AG04449 (cell line): ENCODE results near the gene FRMD7.
A peak's percentile ranks its signal among the peaks of the same experiment; 100 is the strongest.

Experiments
- CTCF ChIA-PET: fragments of 350-600 bp; formaldehyde crosslinking; extraction: SDS; loops from one replicate; lab custom pipeline; 2021; ENCODE audit warnings: antibody characterized with exemption; lab: Yijun Ruan, JAX
- POLR2A ChIA-PET: fragments of 400-600, 350-600 bp; formaldehyde crosslinking; extraction: SDS; loops from one replicate; lab custom pipeline; 2020; ENCODE audit warnings: antibody characterized with exemption, inconsistent platforms; lab: Yijun Ruan, JAX
- DNase-seq: peaks from one replicate; pipeline ENCODE4 v3.0.0-alpha.2; 2010; ENCODE audit warnings: low read depth, low spot score
- H3K4me3 ChIP-seq: 2 replicates; pipeline ENCODE4 v1.5.1; 2011; ENCODE audit warnings: low read depth, mild to moderate bottlenecking, control low read depth, low read length
- TF ChIP-seq, protein P1 (sequence below): IDR thresholded peaks from one replicate; pipeline ENCODE4 v1.5.1; 2011; ENCODE audit warnings: mild to moderate bottlenecking, moderate library complexity, low read length, control low read depth, inconsistent platforms; ENCODE audit not compliant: insufficient read depth; ENCODE audit errors: missing control alignments

FRMD7 gene

DNA sequence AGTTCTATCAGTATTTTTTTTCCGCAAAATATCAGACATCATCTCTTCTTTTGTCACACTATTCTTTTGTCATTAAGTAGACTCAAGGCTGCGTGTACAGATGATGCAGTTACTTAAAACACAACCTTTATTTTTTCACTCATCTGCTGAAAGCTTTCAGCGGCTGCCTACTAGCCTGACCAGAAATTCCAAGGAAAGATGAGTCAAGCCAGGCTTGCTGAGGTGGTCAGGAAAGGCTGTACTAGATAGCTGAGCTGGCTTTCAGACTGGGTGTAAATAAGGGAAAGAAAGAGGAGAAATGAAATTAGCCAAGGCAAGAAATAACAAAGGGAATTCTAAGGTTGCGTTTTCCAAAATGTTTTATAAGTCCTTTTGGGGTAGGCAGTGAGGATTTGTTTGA lies 86.8 kb downstream of the FRMD7 start:
- POLR2A ChIA-PET, result no interaction called here
- peak; percentile 5 for DNase-seq
- H3K4me3 ChIP-seq, result no peak overlapping the region
- CTCF ChIA-PET, result no interaction called here
- TF ChIP-seq, protein P1, sequence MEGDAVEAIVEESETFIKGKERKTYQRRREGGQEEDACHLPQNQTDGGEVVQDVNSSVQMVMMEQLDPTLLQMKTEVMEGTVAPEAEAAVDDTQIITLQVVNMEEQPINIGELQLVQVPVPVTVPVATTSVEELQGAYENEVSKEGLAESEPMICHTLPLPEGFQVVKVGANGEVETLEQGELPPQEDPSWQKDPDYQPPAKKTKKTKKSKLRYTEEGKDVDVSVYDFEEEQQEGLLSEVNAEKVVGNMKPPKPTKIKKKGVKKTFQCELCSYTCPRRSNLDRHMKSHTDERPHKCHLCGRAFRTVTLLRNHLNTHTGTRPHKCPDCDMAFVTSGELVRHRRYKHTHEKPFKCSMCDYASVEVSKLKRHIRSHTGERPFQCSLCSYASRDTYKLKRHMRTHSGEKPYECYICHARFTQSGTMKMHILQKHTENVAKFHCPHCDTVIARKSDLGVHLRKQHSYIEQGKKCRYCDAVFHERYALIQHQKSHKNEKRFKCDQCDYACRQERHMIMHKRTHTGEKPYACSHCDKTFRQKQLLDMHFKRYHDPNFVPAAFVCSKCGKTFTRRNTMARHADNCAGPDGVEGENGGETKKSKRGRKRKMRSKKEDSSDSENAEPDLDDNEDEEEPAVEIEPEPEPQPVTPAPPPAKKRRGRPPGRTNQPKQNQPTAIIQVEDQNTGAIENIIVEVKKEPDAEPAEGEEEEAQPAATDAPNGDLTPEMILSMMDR, result no peak

DNA sequence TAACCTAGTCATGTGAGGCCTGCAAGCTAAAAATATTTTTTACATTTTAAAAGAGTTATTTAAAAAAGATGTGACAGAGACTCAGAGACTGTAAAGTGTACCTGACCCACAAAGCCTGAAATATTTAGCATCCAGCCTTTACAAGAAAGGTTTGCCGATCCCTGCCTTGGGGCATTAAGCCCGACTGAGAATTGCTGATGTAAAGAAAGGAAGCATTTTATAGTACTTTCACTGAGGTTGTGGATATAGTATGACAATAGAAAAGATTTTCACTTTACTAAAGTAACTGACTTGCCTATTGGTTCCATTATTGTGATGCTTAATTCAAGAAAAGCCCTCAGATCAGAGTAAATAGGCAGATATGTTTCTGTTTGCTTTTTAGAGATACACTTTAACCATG lies 87.8 kb downstream of the FRMD7 start:
- no peak overlapping the region for H3K4me3 ChIP-seq
- CTCF ChIA-PET, result no interaction called here
- no peak for DNase-seq
- POLR2A ChIA-PET, result no interaction called here
- TF ChIP-seq, protein P1, result no peak

DNA sequence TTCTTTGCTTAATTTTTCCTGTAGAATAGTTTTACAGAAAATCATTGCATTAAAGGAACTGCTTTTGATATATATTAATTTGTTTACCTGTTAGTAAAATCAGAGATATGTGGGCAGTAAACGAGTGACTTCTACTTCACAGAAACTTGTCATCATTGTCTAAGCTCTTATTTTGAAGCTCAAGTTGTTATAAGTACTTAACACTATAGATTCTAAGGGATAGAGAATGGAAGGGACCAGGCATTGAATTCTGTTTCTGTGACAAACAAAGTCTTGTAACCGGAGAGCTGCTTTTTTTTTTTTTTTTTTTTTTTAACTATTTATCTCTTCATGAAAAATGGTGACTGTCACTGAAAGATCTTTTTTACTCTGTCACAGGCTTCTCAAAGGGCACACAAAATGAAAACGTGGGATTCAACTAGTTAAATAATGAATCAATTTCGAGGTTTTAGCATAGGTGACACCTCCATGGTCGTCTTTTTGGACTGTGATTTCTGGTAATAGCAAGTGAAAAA lies 90.3 kb downstream of the FRMD7 start:
- TF ChIP-seq, protein P1, result no peak
- ChIA-PET POLR2A (no interaction called here), CTCF (no interaction called here)
- no peak for DNase-seq
- no peak overlapping the region for H3K4me3 ChIP-seq

GRCh38 chrX:132034648-132035047 lies 93.2 kb downstream of the FRMD7 start:
- POLR2A ChIA-PET, result no interaction called here
- no peak for DNase-seq
- TF ChIP-seq, protein P1, result no peak
- H3K4me3 ChIP-seq, result no peak overlapping the region
- CTCF ChIA-PET, result no interaction called here

- ChIA-PET CTCF (no interaction called here), POLR2A (no interaction called here)
- no peak for DNase-seq
- no peak overlapping the region for H3K4me3 ChIP-seq
- TF ChIP-seq, protein P1, result no peak
These were observed 94.7 kb downstream of the FRMD7 start for GRCh38 chrX:132033166-132033565.

DNA sequence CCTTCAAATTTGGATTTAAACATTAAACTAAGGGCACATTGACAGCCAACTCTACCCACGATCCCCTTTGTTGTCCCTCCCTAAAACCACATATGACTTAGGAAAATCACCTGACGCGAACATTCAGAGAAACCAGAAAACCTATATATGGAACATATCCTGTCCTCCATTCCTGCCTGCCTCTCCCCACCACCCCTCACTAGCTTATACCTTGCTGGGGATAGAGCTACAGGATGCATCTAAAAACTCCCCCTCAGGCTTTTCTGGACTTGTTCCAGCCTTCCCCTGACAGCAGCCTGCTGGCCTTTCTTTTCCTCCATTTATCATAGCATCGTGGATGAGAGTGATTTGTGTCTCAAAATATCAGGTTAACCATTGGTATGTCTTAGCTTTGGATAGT lies 96.0 kb downstream of the FRMD7 start:
- TF ChIP-seq, protein P1, result no peak
- no peak for DNase-seq
- ChIA-PET POLR2A (no interaction called here), CTCF (no interaction called here)
- H3K4me3 ChIP-seq, result no peak overlapping the region
